HS-27A (cell line): Measurements from ENCODE around the gene RPL13A.
"Not testable (repeated sequence)": the region's sequence is repeated elsewhere in the genome, so short reads cannot be mapped to it uniquely, and the experiment has no call there.

Experiments
- DNase-seq: peaks from one replicate; pipeline ENCODE4 v3.0.0-alpha.2; 2012; ENCODE audit warnings: low read depth, missing footprints

The RPL13A gene

GRCh38 chr19:49456326-49456725, 31.1 kb upstream of the RPL13A start:
- no peak for DNase-seq

GRCh38 chr19:49458567-49458903, 28.9 kb upstream of the RPL13A start:
- no peak for DNase-seq

GRCh38 chr19:49459388-49459787, 28.0 kb upstream of the RPL13A start:
- DNase-seq = no peak

GRCh38 chr19:49461130-49461529, 26.3 kb upstream of the RPL13A start:
- DNase-seq = not testable (repeated sequence)

GRCh38 chr19:49461656-49462055, 25.8 kb upstream of the RPL13A start:
- no peak for DNase-seq

- DNase-seq = no peak
These were observed 24.9 kb upstream of the RPL13A start for GRCh38 chr19:49462492-49462891.

- DNase-seq = no peak
These were observed 23.3 kb upstream of the RPL13A start for GRCh38 chr19:49463960-49464740.

GRCh38 chr19:49465371-49465770, 22.0 kb upstream of the RPL13A start:
- no peak for DNase-seq

GRCh38 chr19:49468199-49468598, 19.2 kb upstream of the RPL13A start:
- DNase-seq = no peak

GRCh38 chr19:49468746-49469447, 18.5 kb upstream of the RPL13A start:
- no peak for DNase-seq

GRCh38 chr19:49469828-49470614, 17.4 kb upstream of the RPL13A start:
- DNase-seq = no peak

GRCh38 chr19:49470615-49470978, 16.8 kb upstream of the RPL13A start:
- DNase-seq = no peak

GRCh38 chr19:49472936-49473335, 14.5 kb upstream of the RPL13A start:
- no peak for DNase-seq

- DNase-seq = not testable (repeated sequence)
These were observed 13.9 kb upstream of the RPL13A start for GRCh38 chr19:49473501-49473867.

GRCh38 chr19:49473868-49474541, 13.4 kb upstream of the RPL13A start, which contains the start of gene FLT3LG:
Gene FLT3LG (plus strand): TSS chr19:49474215. CDS start chr19:49474640, 425 bp downstream.
- DNase-seq = peak; percentile 54

GRCh38 chr19:49474542-49474924, 12.9 kb upstream of the RPL13A start:
- no peak for DNase-seq

- no peak for DNase-seq
These were observed 12.1 kb upstream of the RPL13A start for GRCh38 chr19:49475191-49475917.

- no peak for DNase-seq
These were observed 11.2 kb upstream of the RPL13A start for GRCh38 chr19:49475995-49476880.

GRCh38 chr19:49479975-49480628, 7.3 kb upstream of the RPL13A start:
- no peak for DNase-seq
